A673 (cell line): ENCODE results near the gene NR2F1-AS1. TPM values are rescaled to one million over a fixed set of nuclear protein-coding genes. Genes with fewer than 3 reads are reported as not detected.
"Not testable (repeated sequence)": the region's sequence is repeated elsewhere in the genome, so short reads cannot be mapped to it uniquely, and the experiment has no call there.

Experiments used
- BruUV-seq: library from RNA; stranded (reverse); fragments of 400-500 nt; replicated peaks from 2 replicates; lab custom pipeline; 2021; lab: Mats Ljungman, UMichigan
- CTCF ChIA-PET: fragments of 300-600 bp; sonication (Branson Sonifier 250); formaldehyde crosslinking; loops from one replicate; lab custom pipeline; 2022; ENCODE audit warnings: antibody characterized with exemption; lab: Charles Lee
- POLR2A ChIA-PET: fragments of 300-600 bp; sonication (Branson Sonifier 250); formaldehyde crosslinking; loops from one replicate; lab custom pipeline; 2022; ENCODE audit warnings: antibody characterized with exemption; ENCODE audit not compliant: low non-redundant PET; lab: Charles Lee
- DNase-seq: peaks from one replicate; pipeline ENCODE4 v3.0.0-alpha.2; 2015; ENCODE audit warnings: low spot score
- H3K27ac ChIP-seq: fragments of 200-600 bp; sonication (generic); 2 replicates; pipeline ENCODE4 v1.5.1; 2016; ENCODE audit warnings: mixed run types, low read depth, mild to moderate bottlenecking, mixed read lengths, antibody characterized with exemption, low read length; ENCODE audit not compliant: poor library complexity, severe bottlenecking
- H3K27me3 ChIP-seq: fragments of 200-600 bp; sonication (generic); replicated peaks from 2 replicates; pipeline ENCODE4 v1.6.1; 2017; ENCODE audit warnings: mixed run types, low read depth, mild to moderate bottlenecking, mixed read lengths, antibody characterized with exemption, low read length; ENCODE audit not compliant: insufficient read depth, poor library complexity
- H3K36me3 ChIP-seq: fragments of 200-600 bp; sonication (generic); 2 replicates; pipeline ENCODE4 v1.6.1; 2016; ENCODE audit warnings: mixed run types, mild to moderate bottlenecking, mixed read lengths, antibody characterized with exemption, low read length; ENCODE audit not compliant: insufficient read depth, poor library complexity, severe bottlenecking
- H3K4me1 ChIP-seq: fragments of 200-600 bp; sonication (generic); 2 replicates; pipeline ENCODE4 v1.6.1; 2017; ENCODE audit warnings: mixed run types, mild to moderate bottlenecking, mixed read lengths, antibody characterized with exemption, low read length; ENCODE audit not compliant: insufficient read depth, poor library complexity, severe bottlenecking
- H3K4me3 ChIP-seq: fragments of 200-600 bp; sonication (generic); 2 replicates; pipeline ENCODE4 v1.5.1; 2016; ENCODE audit warnings: low read depth, mixed run types, mild to moderate bottlenecking, mixed read lengths, low read length; ENCODE audit not compliant: poor library complexity, severe bottlenecking
- H3K9me3 ChIP-seq: fragments of 200-600 bp; sonication (generic); 2 replicates; pipeline ENCODE4 v1.6.1; 2016; ENCODE audit warnings: mixed run types, low read depth, mild to moderate bottlenecking, mixed read lengths, antibody characterized with exemption, low read length; ENCODE audit not compliant: poor library complexity, severe bottlenecking
- CTCF ChIP-seq: fragments of 300-800, 200-600 bp; sonication (generic); conservative IDR thresholded peaks from 2 replicates; pipeline ENCODE4 v1.5.1; 2017; ENCODE audit warnings: low read depth, mild to moderate bottlenecking, antibody characterized with exemption, low read length, moderate library complexity, mixed read lengths
- EZH2 ChIP-seq: fragments of 200-600 bp; sonication (generic); IDR thresholded peaks from 2 replicates; pipeline ENCODE4 v1.6.1; 2017; ENCODE audit warnings: borderline replicate concordance, low read depth, mild to moderate bottlenecking, mixed read lengths, antibody characterized with exemption, low read length; ENCODE audit not compliant: poor library complexity, severe bottlenecking
- intact Hi-C: fragments of 100-400 bp; cut with micrococcal nuclease; formaldehyde crosslinking; loops from one replicate; pipeline ENCODE4 v1.10.0; 2022; ENCODE audit not compliant: unreplicated experiment
- total RNA-seq: library from RNA; stranded (reverse); gene quantifications from 2 replicates; pipeline ENCODE4 v1.2.3, GENCODE V29; 2021

Gene NR2F1-AS1
- total RNA-seq, 1 experiment from 2014 or later, result 2.3 TPM

- no TSS peak for BruUV-seq
- CTCF ChIA-PET, result no interaction called here
- Histone ChIP-seq H3K27ac (no peak overlapping the region), H3K36me3 (no peaks in the 10 kb centered on the region), H3K4me3 (no peak overlapping the region), H3K9me3 (peaks cover 11% of the 10 kb centered on the region), H3K4me1 (no peaks in the 10 kb centered on the region), H3K27me3 (no peaks in the 10 kb centered on the region)
- intact Hi-C loops, result no loop called here
- POLR2A ChIA-PET, result no interaction called here
- TF ChIP-seq EZH2 (no peak), CTCF (no peak)
- DNase-seq, result no peak
These were observed 120.7 kb downstream of the NR2F1-AS1 start for GRCh38 chr5:93460286-93460685.

DNA sequence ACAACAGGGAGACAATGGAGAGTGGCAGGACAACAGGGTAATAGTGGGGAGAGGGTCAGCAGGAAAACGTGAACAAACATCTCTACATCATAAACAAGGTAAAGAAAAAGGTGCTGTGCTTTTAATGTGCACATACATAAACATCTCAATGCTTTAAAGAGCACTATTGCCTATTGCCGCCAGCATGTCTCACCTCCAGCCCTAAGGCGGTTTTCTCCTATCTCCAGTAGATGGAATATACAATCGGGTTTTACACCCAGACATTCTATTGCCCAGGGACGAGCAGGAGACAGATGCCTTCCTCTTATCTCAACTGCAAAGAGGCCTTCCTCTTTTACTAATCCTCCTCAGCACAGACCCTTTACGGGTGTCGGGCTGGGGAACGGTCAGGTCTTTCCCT, 124.2 kb downstream of the NR2F1-AS1 start:
- H3K4me1 ChIP-seq, H3K4me3 ChIP-seq, H3K27ac ChIP-seq, DNase-seq, H3K36me3 ChIP-seq, intact Hi-C loops, H3K9me3 ChIP-seq, BruUV-seq, H3K27me3 ChIP-seq, POLR2A ChIA-PET, CTCF ChIA-PET: not testable (repeated sequence)

DNA sequence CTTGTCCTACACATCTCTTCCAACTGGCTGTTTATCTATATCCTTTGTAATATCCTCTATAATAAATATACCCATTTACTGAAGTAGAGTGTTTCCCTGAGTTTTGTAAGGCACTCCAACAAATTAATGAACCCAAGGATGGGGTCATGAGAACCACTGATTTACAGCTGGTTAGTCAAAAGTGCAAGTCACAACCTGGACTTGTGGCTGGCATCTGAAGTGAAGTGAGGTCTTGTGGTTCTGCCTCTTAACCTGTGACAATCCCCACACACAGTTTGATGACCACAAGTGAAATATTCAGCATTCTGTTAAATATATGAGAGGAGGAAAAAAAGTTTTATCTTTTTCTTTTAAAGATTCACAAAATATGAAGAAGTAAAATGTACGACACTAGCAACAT, 126.1 kb downstream of the NR2F1-AS1 start:
- H3K36me3 ChIP-seq, result no peaks in the 10 kb centered on the region
- no peak for DNase-seq
- no peak overlapping the region for H3K4me3 ChIP-seq
- no peaks in the 10 kb centered on the region for H3K4me1 ChIP-seq
- H3K27me3 ChIP-seq, result no peaks in the 10 kb centered on the region
- no peak for TF ChIP-seq EZH2
- no peak for TF ChIP-seq CTCF
- BruUV-seq, result no TSS peak
- CTCF ChIA-PET, result no interaction called here
- POLR2A ChIA-PET, result no interaction called here
- H3K9me3 ChIP-seq, result no peaks in the 10 kb centered on the region
- no peak overlapping the region for H3K27ac ChIP-seq
- intact Hi-C loops, result no loop called here

DNA sequence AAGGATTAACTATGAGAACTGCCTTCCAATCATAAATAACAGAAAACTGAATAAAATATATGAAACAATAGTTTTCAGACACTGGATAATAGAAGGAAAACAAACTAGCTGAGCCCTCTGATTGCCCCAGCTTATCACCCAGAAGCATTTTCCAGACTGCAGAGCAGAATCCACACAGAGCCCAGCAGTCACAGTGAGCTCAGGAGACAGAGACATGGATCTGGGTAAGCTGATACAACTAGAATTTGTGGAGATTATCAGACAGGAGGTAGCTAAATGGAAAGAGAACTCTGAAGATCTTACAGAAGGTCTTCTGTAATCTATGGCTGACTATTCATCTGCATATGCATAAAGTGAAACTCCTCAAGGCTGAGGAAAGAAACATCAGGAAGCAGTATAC, 128.8 kb downstream of the NR2F1-AS1 start:
- Histone ChIP-seq H3K4me3 (no peak overlapping the region), H3K36me3 (no peaks in the 10 kb centered on the region), H3K27ac (no peak overlapping the region), H3K27me3 (no peaks in the 10 kb centered on the region), H3K4me1 (no peaks in the 10 kb centered on the region), H3K9me3 (no peaks in the 10 kb centered on the region)
- intact Hi-C loops, result no loop called here
- DNase-seq, result no peak
- CTCF ChIA-PET, result no interaction called here
- POLR2A ChIA-PET, result no interaction called here
- BruUV-seq, result no TSS peak
- TF ChIP-seq EZH2 (no peak), CTCF (no peak)
